Gastrocnemius medialis (tissue), 4 donors: ENCODE data around the gene RAB6B.

Experiments used
- CTCF ChIP-seq, 5 experiments: fragments of 450-650 bp in 3 of 5; fragments of 200-600 bp in 2 of 5; sonication (generic) in 2 of 5; IDR thresholded peaks in 4 of 5; conservative IDR thresholded peaks in 1 of 5; 1 replicate in 4 of 5; 2 replicates in 1 of 5; pipeline ENCODE4 v1.5.1; 2016 to 2019; ENCODE audit warnings: antibody characterized with exemption in 5 of 5, mild to moderate bottlenecking in 3 of 5, moderate library complexity in 3 of 5
- POLR2A ChIP-seq, 2 donors: fragments of 450-650 bp; IDR thresholded peaks; one replicate each; pipeline ENCODE4 v1.6.1; 2017; ENCODE audit warnings: antibody characterized with exemption in 2 of 2, mild to moderate bottlenecking in 2 of 2, moderate library complexity in 2 of 2

- no peak for TF ChIP-seq CTCF (IDR thresholded peaks at IDR 0.05 in 4 of 5, conservative IDR thresholded peaks at IDR 0.05 in 1 of 5)
- TF ChIP-seq POLR2A (IDR thresholded peaks at IDR 0.05): no peak
Measured at GRCh38 chr3:133805384-133805701, 90.3 kb downstream of the RAB6B start.
